Measurements from ENCODE around the gene MACROD1. TPM values are rescaled to one million over a fixed set of nuclear protein-coding genes. Genes with fewer than 3 reads are reported as not detected.

Gene MACROD1
- total RNA-seq, 1 experiment from 2014 or later = 36.9 TPM

GRCh38 chr11:64025205-64025604, 140.7 kb downstream of the MACROD1 start:
- Mint-ChIP-seq H3K4me1 (peaks cover 81% of the 10 kb centered on the region), H3K4me3 (peak overlapping the region; percentile 47), H3K27me3 (ENCODE audit: low read depth) (peaks cover 45% of the 10 kb centered on the region), H3K36me3 (no peaks in the 10 kb centered on the region), H3K27ac (peak overlapping the region; percentile 87), H3K9me3 (no peaks in the 10 kb centered on the region)
- ATAC-seq (peak; percentile 64), DNase-seq (ENCODE audit: low spot score) (peak; percentile 69)
- ChIA-PET CTCF (interaction anchor here (0.7 to 9.6 kb wide), 11 partner anchors 10 to 1691 kb away, joined by 3 to 75 read pairs (median 4); no protein-coding TSS in a partner anchor), POLR2A (interaction anchor here (0.6 kb wide), 1 partner anchor 134 kb away, joined by 4 read pairs; no protein-coding TSS in a partner anchor)
- TF ChIP-seq ELF4 (CRISPR knock-in tag; IDR thresholded peaks at IDR 0.05; ENCODE audit: low read depth) (no peak), MLX (CRISPR knock-in tag; IDR thresholded peaks at IDR 0.05) (no peak), E2F1 (CRISPR knock-in tag; IDR thresholded peaks at IDR 0.05) (no peak), ATF2 (CRISPR knock-in tag; IDR thresholded peaks at IDR 0.05; ENCODE audit: borderline replicate concordance, low read depth) (no peak), AR (CRISPR knock-in tag; IDR thresholded peaks at IDR 0.05) (no peak), PREB (CRISPR knock-in tag; IDR thresholded peaks at IDR 0.05; ENCODE audit: borderline replicate concordance) (no peak), HMGXB4 (CRISPR knock-in tag; IDR thresholded peaks at IDR 0.05) (no peak), ZNF416 (CRISPR knock-in tag; IDR thresholded peaks at IDR 0.05) (no peak), IRF2 (CRISPR knock-in tag; IDR thresholded peaks at IDR 0.05; ENCODE audit: borderline replicate concordance, low read depth) (no peak), ATF6 (CRISPR knock-in tag; IDR thresholded peaks at IDR 0.05) (no peak), SP1 (CRISPR knock-in tag; conservative IDR thresholded peaks at IDR 0.05) (0 out of 2 replicates have a peak, but pooled peaks have one; percentile 47), CREM (CRISPR knock-in tag; IDR thresholded peaks at IDR 0.05) (no peak), ZNF423 (CRISPR knock-in tag; IDR thresholded peaks at IDR 0.05) (peak; percentile 17; the same call in 1 of the 2 replicates), MAX (CRISPR knock-in tag; IDR thresholded peaks at IDR 0.05) (no peak), CTCF (IDR thresholded peaks at IDR 0.05) (no peak), FOXP1 (CRISPR knock-in tag; IDR thresholded peaks at IDR 0.05; ENCODE audit: borderline replicate concordance) (no peak), ZNF138 (CRISPR knock-in tag; conservative IDR thresholded peaks at IDR 0.05) (no peak), ATF3 (CRISPR knock-in tag; conservative IDR thresholded peaks at IDR 0.05) (no peak), ZNF121 (CRISPR knock-in tag; IDR thresholded peaks at IDR 0.05) (0 out of 2 replicates have a peak, but pooled peaks have one; percentile 2), RELA (CRISPR knock-in tag; IDR thresholded peaks at IDR 0.05; ENCODE audit: borderline replicate concordance) (no peak), EMX1 (CRISPR knock-in tag; IDR thresholded peaks at IDR 0.05) (no peak), ZBTB21 (CRISPR knock-in tag; IDR thresholded peaks at IDR 0.05; ENCODE audit: borderline replicate concordance) (no peak), USF1 (CRISPR knock-in tag; IDR thresholded peaks at IDR 0.05) (no peak)

All from WTC11 (cell line).